ENCODE results near the gene KIAA1755. TPM values are rescaled to one million over a fixed set of nuclear protein-coding genes. Genes with fewer than 3 reads are reported as not detected.

Gene KIAA1755
- total and polyA plus RNA-seq, 12 donors = 2.7 to 7.7 (median 5.2) TPM

DNA sequence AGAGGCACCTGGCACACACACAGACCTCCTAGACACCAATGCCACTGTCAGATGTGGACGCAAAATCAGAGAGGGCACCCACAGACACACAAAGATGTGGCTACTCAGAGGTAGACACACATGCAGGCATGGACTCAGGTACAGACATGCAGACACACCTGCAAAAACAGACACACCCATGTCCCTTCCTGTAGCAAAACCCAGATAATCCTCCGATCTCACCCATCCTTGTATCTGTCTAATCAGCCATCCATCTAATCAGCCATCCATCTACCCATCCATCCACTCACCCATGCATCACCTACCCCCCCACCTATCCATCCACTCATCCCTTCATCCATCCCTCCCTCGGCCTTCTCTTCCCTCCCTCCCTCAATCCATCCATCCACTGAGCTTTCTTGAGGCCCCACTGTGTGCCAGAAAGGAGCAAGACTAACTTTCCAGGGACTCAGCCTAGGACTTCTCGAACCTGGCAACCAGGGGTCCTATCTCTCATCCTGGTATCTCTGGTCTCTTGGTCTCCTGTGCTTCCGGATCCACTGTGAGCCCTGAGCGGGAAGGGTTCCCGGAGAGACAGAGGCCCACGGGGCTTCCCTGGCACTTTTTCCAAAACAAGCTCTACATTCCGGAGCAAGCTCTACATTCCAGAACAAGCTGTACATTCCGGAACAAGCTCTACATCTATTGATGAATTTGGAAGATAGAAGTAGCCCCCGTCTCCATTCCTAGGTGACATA, 94.4 kb downstream of the KIAA1755 start:
- Histone ChIP-seq H3K27me3 (no peaks in the 10 kb centered on the region), H3K9me3 (no peaks in the 10 kb centered on the region), H3K4me3 (no peak overlapping the region), H3K36me3 (peaks cover 0 to 8% (median 0%) of the 10 kb centered on the region in 9 donors), H3K27ac (peak overlapping the region in 5 of 10 donors; percentile 5 to 94 (median 88)), H3K4me1 (peaks cover 20 to 81% (median 46%) of the 10 kb centered on the region in 9 donors)
- 70 to 73% methylated on average over 11 of the region's 11 CpGs for WGBS, 2 donors
- TF ChIP-seq, protein P1, sequence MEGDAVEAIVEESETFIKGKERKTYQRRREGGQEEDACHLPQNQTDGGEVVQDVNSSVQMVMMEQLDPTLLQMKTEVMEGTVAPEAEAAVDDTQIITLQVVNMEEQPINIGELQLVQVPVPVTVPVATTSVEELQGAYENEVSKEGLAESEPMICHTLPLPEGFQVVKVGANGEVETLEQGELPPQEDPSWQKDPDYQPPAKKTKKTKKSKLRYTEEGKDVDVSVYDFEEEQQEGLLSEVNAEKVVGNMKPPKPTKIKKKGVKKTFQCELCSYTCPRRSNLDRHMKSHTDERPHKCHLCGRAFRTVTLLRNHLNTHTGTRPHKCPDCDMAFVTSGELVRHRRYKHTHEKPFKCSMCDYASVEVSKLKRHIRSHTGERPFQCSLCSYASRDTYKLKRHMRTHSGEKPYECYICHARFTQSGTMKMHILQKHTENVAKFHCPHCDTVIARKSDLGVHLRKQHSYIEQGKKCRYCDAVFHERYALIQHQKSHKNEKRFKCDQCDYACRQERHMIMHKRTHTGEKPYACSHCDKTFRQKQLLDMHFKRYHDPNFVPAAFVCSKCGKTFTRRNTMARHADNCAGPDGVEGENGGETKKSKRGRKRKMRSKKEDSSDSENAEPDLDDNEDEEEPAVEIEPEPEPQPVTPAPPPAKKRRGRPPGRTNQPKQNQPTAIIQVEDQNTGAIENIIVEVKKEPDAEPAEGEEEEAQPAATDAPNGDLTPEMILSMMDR (IDR thresholded peaks at IDR 0.05) = no peak
- intact Hi-C loops (cut with DNase I) = loop anchor here (1.0 to 5.0 kb wide), 11 partner anchors 51 to 599 kb away; no protein-coding TSS in a partner anchor
- no peak for DNase-seq
- no peak for ATAC-seq

DNA sequence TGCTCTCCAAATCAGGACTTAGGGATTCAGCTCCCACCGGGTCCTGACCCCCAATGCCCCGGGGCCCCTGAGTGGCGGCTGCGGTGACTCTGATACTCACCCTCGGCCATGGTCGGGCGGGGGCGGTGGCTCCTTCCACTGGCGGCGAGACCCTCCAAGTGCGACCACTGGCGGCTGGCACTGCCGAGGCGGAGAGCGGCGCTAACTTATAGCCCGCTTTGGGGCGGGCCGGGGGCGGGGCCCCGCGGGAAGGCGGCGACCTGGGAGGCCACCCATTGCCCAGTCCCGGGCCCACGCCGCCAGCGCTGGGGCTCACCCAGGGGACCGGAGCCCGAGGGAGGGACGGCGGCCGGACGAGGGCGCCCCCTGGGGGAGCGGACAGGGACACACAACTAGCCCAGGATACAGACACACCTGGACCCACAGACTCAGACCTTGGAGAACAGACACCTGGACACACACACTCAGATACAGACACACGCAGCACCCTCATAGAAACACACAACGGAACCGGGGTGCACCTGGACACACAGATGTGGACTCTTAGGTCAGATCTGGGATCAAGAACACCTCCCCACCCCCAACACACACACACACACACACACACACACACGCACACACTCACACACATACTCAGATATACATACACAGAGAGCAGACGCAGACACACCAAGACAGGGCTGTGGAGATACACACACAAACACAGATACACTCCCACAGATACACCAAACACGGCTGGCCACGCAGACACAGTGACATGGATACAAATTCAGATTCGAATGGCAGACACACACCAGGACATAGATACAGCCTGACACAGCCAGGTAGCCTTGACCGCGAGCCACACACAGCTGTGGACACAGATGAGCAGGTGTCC, 95.2 kb downstream of the KIAA1755 start, which contains the start of gene TGM2:
TGM2 (minus strand) TSS at position 182 of the 877 bp plus-strand sequence; CDS start at position 110, 72 bp downstream.
- Histone ChIP-seq H3K36me3 (peaks cover 0 to 16% (median 7%) of the 10 kb centered on the region in 9 donors), H3K4me1 (peaks cover 24 to 81% (median 51%) of the 10 kb centered on the region in 9 donors), H3K4me3 (peak within 1 kb of the TSS; percentile 47 to 80 (median 68)), H3K9me3 (no peaks in the 10 kb centered on the region), H3K27ac (peak within 1 kb of the TSS; percentile 71 to 96 (median 90)), H3K27me3 (no peaks in the 10 kb centered on the region)
- WGBS, 2 donors = 15% methylated on average over 42 to 46 of the region's 46 CpGs
- peak; percentile 83 to 88 for DNase-seq
- ATAC-seq = peak; percentile 83 to 93 (median 92)
- intact Hi-C loops (cut with DNase I) = loop anchor here (1.0 to 5.0 kb wide), 11 partner anchors 52 to 598 kb away; no protein-coding TSS in a partner anchor
- TF ChIP-seq, protein P1 (IDR thresholded peaks at IDR 0.05) = peak; percentile 84 to 94 (median 89)

DNA sequence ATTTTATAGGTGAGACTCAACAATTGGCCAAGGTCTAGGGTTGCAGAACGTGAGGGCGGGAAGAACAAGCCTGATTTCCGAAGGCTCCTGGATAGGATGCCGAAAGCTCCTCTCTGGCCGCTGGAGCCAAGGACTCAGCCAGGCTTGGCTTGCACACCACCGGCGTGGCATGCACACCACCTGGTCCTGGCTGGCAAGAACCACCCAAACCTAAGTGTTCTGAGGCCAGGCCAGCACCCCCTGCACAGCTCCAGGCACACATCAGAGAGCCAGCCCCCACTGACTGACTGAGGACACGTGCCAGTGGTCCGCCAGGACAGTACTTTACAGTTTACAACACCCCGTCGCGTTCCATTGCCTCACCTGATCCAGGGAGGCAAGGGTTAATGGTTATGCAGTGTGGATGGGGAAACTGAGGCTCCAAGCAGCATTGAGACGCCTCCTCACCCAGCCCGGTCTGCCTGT, 95.9 kb downstream of the KIAA1755 start:
- Histone ChIP-seq H3K4me1 (peaks cover 29 to 85% (median 54%) of the 10 kb centered on the region in 9 donors), H3K27me3 (no peaks in the 10 kb centered on the region), H3K36me3 (peaks cover 0 to 23% (median 13%) of the 10 kb centered on the region in 9 donors), H3K27ac (peak overlapping the region; percentile 71 to 96 (median 90)), H3K4me3 (peak overlapping the region; percentile 47 to 80 (median 68)), H3K9me3 (no peaks in the 10 kb centered on the region)
- DNase-seq = no peak
- 28 to 38% methylated on average over 14 of the region's 14 CpGs for WGBS, 2 donors
- intact Hi-C loops (cut with DNase I) = loop anchor here (1.0 to 5.0 kb wide), 13 partner anchors 37 to 597 kb away; no protein-coding TSS in a partner anchor
- TF ChIP-seq, protein P1 (IDR thresholded peaks at IDR 0.05) = no peak
- ATAC-seq = peak; percentile 1 to 55 (median 23)

Data from heart right ventricle (tissue), 16 donors.